Measurements from ENCODE around the gene CCDC50.

CCDC50 gene

GRCh38 chr3:191380001-191380400 lies 50.8 kb downstream of the CCDC50 start:
- no peak for DNase-seq (ENCODE audit: low spot score)

DNA sequence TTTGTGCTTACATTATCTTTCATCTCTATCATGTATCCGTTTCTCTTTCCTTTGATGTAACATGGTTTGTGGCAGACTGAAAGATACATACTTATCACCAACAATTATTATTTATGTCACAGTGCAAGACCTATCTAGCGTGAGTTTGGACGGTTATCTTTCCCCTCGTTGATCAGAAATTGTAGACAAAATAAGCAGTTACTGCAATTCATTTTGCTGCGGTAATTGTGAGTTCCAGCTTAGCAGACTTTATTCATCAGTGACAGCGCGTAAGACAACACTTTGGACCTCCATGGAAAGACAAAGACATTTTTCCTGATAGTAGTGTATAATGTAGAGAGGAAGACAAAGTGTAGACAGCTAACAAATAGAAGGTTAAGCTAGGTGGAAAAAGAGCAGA lies 52.1 kb downstream of the CCDC50 start:
- no peak for DNase-seq (ENCODE audit: low spot score)

DNA sequence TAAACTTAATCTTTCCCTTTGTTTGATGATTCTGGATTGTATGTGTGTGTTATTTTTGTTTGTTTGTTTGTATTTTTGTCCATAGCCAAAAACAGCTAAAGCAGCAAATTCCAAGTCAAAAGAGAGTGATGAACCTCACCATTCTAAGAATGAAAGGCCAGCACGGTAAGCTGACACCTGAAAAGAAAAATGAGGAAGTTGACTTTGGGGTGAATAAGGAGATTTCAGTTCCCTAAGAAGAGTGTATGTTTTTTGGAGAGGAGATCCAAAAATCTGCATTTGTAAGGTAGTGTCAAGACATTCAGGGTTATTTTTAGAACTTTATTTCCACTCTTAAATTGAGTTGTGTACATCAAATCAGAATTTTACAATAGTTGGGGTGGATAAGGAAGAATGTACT lies 53.5 kb downstream of the CCDC50 start:
- no peak for DNase-seq (ENCODE audit: low spot score)

GRCh38 chr3:191383124-191383523 lies 53.9 kb downstream of the CCDC50 start:
- DNase-seq (ENCODE audit: low spot score) = peak; percentile 26

GRCh38 chr3:191385101-191385500 lies 55.9 kb downstream of the CCDC50 start:
- no peak for DNase-seq (ENCODE audit: low spot score)

DNA sequence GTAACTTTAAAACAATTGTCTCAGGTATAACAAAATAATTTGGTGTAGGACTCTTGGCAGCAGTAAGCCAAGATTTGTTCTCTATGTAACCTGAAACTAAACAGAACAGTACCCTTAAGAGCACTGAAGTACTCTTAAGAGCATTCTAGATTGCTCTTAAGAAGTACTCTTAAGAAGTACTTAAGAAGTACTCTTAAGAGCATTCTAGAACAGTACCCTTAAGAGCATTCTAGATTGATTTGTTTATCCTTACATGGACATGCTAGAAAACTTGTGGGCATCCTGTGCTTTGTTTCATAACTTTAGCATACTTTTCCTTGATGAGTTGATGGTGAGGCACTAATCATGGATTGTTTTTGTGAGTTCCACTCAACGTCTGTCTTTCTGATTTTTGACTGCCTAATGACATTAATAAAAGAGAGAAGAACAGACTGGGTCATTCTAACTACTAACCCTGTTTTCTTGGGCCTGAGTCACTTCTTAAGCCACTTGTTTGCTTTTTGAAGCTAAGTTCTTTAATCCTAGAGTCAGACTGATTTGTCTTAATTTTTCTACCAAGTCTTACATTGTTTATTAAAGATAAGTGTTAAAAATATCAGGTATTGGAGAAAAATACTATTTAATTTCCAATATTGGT lies 58.4 kb downstream of the CCDC50 start:
- no peak for DNase-seq (ENCODE audit: low spot score)

DNA sequence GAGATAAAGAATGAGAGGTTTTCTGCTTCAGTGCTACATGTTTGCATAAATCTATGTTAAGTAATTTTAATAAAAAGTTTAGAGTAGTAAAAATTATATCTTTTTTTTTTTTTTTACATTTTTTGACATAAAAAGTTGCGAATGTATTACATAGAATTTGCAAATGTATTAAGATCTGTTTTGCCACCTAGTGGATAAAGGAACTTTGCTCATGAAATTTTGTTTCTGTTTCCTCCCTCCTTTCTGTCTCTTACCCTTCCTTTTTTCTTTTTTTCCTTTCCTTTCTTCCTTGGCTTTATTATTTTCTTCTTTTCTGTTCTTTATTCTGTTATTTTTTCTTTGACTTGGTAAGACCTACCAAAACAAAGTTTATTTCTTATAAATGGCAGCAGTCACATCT lies 59.6 kb downstream of the CCDC50 start:
- DNase-seq (ENCODE audit: low spot score) = no peak

GRCh38 chr3:191390580-191390979 lies 61.4 kb downstream of the CCDC50 start:
- DNase-seq (ENCODE audit: low spot score) = no peak

- no peak for DNase-seq (ENCODE audit: low spot score)
Observed at GRCh38 chr3:191391861-191392808, 62.9 kb downstream of the CCDC50 start.

DNA sequence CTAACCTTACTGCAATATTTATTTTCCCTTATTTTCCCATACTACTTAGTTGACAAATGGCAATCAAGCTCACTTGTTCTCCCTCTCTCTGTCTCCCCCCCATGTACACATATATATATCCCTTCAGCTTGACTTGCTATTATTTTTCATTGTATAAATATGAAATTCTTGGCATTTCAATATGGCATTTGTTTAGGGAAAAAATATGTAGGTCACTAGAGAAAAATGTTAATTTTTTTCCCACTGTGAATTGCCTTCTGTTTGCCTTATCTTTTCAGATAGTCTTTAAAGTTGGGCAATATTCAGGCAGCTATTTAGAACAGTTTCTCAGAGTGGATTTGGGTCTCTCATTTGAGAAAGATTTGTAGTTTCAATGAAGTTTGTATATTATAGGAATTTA lies 64.0 kb downstream of the CCDC50 start:
- DNase-seq (ENCODE audit: low spot score) = no peak

DNA sequence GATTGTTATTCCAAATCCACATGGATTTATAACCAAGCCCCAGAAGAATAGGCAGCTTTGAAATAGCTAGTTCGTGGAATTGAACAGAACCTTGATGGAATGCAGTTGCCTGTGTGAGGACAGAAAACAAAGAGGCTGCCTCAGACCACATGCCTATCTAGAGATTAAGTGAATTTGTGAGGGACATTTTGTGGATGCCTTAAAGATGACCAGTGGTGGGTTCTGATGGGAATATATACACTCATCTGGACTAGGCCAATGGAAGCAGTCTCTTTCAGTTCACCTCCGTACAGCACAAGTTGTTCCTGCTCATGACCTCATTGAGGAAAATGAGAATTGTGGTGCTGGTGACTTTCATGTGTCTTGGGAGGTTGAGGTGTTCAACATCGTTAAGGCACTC lies 68.6 kb downstream of the CCDC50 start:
- DNase-seq (ENCODE audit: low spot score) = no peak

DNA sequence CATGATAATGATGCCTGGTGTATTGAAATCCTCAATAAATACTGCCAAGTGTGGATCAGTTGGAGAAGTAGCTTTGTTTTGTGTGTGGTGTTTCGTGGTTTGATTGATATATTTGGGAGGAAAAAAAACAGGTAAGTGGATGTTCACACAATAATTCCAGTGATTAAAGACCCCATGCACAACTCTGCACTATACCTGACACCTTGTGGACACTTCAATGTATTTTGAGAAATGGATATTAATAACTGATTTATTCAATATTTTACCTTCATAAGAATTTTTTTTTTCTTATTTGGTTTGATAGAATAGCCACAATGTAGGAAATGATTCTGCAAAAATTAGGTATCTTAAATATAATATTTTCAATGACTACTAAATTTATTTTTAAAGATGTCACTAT lies 69.4 kb downstream of the CCDC50 start:
- DNase-seq (ENCODE audit: low spot score) = no peak

GRCh38 chr3:191399918-191400317 lies 70.7 kb downstream of the CCDC50 start:
- no peak for DNase-seq (ENCODE audit: low spot score)

- DNase-seq (ENCODE audit: low spot score) = no peak
Observed at GRCh38 chr3:191401775-191402357, 72.7 kb downstream of the CCDC50 start.

- DNase-seq (ENCODE audit: low spot score) = no peak
Observed at GRCh38 chr3:191409791-191410359, 80.7 kb downstream of the CCDC50 start.

GRCh38 chr3:191412759-191413158 lies 83.6 kb downstream of the CCDC50 start:
- DNase-seq (ENCODE audit: low spot score) = peak; percentile 74

DNA sequence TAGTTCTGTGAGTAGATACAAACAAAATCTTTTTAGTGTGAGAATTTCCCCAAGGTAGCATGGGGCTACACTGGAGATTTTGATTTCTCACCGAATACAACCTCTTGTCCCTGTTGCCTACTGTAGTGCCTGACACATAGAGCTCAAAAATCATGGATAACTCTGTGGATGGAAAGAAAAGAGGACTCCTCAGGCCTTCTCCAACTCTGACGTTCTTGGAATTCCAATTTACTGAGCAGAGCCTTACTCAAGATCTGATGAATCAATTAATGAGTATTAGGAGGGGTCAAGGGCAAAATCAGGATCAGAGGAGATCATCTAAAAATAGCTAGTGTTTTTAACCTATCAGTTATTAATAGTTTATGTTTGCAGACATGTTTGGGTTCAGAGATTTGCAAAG lies 85.1 kb downstream of the CCDC50 start:
- peak; percentile 20 for DNase-seq (ENCODE audit: low spot score)

DNA sequence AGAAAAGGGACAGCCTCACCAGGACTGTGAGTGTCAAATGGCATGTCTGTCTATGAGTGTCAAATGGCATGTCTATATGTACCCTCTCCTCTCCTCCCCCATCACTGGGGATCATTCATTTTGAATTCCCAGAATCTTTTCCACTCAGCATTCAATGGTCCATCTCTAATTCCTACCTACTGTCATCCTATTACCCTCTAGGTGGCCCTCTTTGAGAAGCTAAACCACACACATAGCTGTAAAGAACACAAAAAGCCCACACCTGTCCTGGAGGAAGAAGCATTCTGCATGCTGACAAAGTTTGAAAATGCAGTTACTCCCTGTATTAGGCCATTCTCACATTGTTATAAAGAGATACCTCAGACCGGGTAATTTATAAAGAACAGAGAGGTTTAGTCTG lies 85.5 kb downstream of the CCDC50 start:
- DNase-seq (ENCODE audit: low spot score) = no peak

DNA sequence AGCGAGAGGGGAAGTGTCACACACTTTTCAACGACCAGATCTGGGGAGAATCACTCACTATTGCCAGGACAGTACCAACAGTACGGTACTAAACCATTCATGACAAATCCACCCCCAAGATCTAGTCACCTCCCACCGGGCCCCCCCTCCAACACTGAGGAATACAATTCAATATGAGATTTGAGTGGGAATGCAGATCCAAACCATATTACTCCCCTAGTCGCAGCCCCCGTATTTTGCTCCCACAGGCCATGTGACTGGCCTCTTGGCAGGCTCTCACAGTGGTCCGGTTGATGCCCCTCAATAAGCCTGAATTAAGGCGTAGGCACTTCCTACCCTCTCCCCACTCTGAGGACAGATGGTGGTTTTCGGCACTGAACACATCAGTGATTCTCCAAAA lies 86.4 kb downstream of the CCDC50 start:
- DNase-seq (ENCODE audit: low spot score) = no peak

- no peak for DNase-seq (ENCODE audit: low spot score)
Observed at GRCh38 chr3:191417457-191417729, 88.2 kb downstream of the CCDC50 start.

- DNase-seq (ENCODE audit: low spot score) = no peak
Observed at GRCh38 chr3:191420771-191421170, 91.6 kb downstream of the CCDC50 start.

GRCh38 chr3:191424881-191425280 lies 95.7 kb downstream of the CCDC50 start:
- DNase-seq (ENCODE audit: low spot score) = no peak

- no peak for DNase-seq (ENCODE audit: low spot score)
Observed at GRCh38 chr3:191425322-191425734, 96.1 kb downstream of the CCDC50 start.

All from AG20443 (cell line).